GM03348 (cell line): ENCODE measurements around the gene MAP4.
A peak's percentile ranks its signal among the peaks of the same experiment; 100 is the strongest.

ENCODE experiments used
- DNase-seq: peaks from one replicate; pipeline ENCODE4 v3.0.0; 2012; ENCODE audit warnings: low spot score

MAP4 gene

DNA sequence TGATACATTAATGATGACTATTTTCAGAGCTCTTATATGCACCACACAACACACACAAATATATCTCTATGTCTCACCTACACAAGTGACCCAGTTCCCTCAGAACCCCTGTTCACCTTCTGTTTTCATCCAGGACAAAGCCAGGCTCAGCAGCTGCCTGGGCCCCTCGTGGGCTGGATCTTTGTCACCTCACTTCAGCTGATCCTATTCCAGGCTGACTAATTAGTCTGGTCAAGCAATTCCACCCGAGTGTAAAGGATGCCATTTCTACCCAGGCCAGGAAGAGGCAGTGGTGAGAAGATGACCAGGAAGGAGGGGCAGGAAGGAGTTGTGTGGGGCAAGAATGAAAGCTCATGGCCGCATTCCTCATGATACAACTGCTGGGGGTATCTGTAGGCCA, 151.0 kb downstream of the MAP4 start:
- no peak for DNase-seq

- no peak for DNase-seq
Observed at GRCh38 chr3:47863391-47864128, 152.7 kb downstream of the MAP4 start.

GRCh38 chr3:47859956-47860605, 156.1 kb downstream of the MAP4 start:
- no peak for DNase-seq

DNA sequence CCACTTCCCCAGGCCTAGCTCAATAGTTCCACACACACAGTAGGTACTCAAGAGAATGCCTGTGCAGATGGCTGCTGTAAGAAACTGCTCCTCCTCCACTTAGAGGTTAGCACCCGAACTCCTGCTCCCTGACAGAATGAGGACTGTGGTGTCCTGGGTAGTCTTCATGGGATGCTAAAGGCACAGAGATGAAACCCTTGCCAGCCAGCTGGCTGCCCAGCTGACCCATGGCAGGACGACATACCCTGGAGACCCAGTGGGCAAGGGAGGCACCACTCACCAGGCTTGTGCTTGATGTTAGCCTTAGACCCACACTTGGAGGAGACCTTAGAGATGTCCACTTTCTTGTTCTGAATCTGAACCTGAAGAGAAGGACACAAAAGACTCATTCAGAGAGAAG, 159.1 kb downstream of the MAP4 start:
- DNase-seq, result no peak

- no peak for DNase-seq
Observed at GRCh38 chr3:47856669-47857068, 159.5 kb downstream of the MAP4 start.

- no peak for DNase-seq
Observed at GRCh38 chr3:47855461-47856383, 160.5 kb downstream of the MAP4 start.

GRCh38 chr3:47854720-47855455, 161.3 kb downstream of the MAP4 start:
- DNase-seq, result no peak

- no peak for DNase-seq
Observed at GRCh38 chr3:47854267-47854666, 161.9 kb downstream of the MAP4 start.

GRCh38 chr3:47852604-47853602, 163.3 kb downstream of the MAP4 start:
- DNase-seq, result no peak

DNA sequence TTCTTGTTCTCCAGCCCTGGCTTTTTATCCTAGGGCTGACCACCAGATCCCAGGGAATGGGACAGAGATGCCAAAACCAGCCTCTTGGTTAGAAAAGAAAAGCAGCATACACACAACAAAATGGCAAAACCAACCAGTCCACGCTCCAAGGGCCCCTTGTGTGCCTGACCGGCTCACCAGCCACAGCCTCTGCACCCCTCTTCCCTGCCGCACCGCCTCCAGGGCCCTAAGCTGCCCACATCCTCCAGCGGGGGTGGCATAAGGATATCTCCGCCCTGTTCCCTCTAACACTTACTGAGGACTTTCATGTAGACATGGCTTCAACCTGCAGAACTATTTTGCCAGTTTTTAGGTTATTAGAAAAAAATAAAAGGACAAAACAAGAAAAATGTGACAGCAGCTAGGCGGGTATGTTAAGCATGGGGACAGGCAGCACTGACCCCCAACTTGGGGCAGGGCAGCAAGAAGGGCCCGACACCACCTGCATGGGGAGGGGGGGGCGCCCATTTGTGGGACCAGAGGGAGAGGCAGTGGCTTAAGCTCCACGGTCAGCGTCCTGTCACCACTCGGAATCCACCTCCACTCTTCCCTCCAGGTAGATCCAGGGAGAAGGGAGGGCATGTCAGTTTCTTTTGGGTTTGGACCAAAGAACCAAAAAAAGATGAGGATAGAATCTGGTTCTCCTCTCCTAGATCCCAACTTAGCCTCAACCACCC, 164.2 kb downstream of the MAP4 start:
- no peak for DNase-seq

DNA sequence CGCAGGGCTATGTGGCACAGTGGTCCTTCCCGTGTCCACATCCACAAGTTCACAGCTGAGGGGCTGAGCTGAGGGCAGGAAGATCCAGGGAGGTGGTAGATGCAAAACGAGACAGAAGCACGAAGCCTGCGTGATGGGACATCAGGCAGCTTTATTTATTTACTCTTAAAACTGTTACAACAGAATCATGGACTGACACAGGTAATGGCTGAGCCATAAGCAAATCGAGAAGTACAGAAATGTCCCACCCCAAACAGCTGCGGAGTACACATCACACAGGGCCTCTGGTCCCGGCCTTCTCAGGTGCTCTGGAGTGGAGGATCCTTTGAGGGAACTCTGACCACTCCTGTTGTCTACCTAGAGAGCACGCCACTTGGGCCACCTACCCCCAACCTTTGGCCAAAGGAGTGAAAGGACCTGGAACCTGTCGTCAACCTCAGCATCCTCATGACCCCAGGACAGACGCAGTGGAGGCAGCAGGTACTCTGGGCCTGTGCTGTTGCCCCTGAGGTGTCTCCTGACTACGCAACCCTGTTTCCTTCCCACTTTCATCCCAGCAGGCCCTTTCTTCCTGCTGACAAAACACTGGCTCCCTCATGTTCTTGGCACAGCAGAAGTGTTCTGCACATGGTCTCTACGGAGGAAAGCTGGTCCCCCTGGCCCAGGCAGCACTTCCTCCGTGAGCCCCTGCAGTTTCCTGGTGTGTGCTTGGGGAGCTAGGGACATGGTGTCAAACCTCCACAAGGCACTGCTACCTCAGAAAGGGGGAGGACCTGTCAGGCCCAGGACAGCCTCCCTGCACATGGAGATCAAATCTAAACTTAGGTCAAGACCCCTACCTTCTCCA, 165.4 kb downstream of the MAP4 start:
- no peak for DNase-seq

- DNase-seq, result peak; percentile 65
Observed at GRCh38 chr3:47849699-47850563, 166.3 kb downstream of the MAP4 start.

- no peak for DNase-seq
Observed at GRCh38 chr3:47849186-47849698, 167.0 kb downstream of the MAP4 start.

- DNase-seq, result no peak
Observed at GRCh38 chr3:47848599-47849117, 167.6 kb downstream of the MAP4 start.

- DNase-seq, result no peak
Observed at GRCh38 chr3:47847801-47848518, 168.3 kb downstream of the MAP4 start.

- DNase-seq, result no peak
Observed at GRCh38 chr3:47847260-47847659, 169.0 kb downstream of the MAP4 start.

- no peak for DNase-seq
Observed at GRCh38 chr3:47846880-47847248, 169.4 kb downstream of the MAP4 start.
